ENCODE data around the gene TMIGD3.

TMIGD3 gene

DNA sequence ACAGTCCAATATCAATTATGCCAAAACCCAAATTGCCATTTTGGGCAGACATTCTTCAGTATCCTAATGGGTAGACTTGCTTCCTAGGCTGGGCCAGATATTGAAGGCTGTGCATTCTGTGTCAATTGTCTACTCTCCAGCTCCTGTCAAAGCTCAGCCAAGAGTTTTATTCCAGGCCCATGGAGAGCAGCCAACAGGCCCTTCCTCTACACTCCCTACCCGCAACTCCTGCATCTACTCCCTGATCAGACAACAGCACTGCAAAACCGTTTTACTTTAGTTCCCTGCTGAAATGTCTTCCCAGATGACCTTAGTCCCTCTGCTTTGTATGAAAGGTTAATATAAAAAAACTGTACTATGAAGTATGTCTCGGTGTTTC lies 6.6 kb upstream of the TMIGD3 start:
- in situ Hi-C loops (cut with MboI; ENCODE audit: low sequenced_read_pairs), result no loop called here

GRCh38 chr1:111507411-111508201 lies 4.2 kb upstream of the TMIGD3 start:
- in situ Hi-C loops (cut with MboI; ENCODE audit: low sequenced_read_pairs), result no loop called here

GRCh38 chr1:111506561-111506960 lies 3.1 kb upstream of the TMIGD3 start:
- in situ Hi-C loops (cut with MboI; ENCODE audit: low sequenced_read_pairs), result no loop called here

- in situ Hi-C loops (cut with MboI; ENCODE audit: low sequenced_read_pairs), result no loop called here
Observed at GRCh38 chr1:111505641-111506119, 2.2 kb upstream of the TMIGD3 start.

GRCh38 chr1:111504097-111504496 lies 664 bp upstream of the TMIGD3 start:
- in situ Hi-C loops (cut with MboI; ENCODE audit: low sequenced_read_pairs), result no loop called here

- in situ Hi-C loops (cut with MboI; ENCODE audit: low sequenced_read_pairs), result no loop called here
Observed at GRCh38 chr1:111501645-111502044, 1.8 kb downstream of the TMIGD3 start.

DNA sequence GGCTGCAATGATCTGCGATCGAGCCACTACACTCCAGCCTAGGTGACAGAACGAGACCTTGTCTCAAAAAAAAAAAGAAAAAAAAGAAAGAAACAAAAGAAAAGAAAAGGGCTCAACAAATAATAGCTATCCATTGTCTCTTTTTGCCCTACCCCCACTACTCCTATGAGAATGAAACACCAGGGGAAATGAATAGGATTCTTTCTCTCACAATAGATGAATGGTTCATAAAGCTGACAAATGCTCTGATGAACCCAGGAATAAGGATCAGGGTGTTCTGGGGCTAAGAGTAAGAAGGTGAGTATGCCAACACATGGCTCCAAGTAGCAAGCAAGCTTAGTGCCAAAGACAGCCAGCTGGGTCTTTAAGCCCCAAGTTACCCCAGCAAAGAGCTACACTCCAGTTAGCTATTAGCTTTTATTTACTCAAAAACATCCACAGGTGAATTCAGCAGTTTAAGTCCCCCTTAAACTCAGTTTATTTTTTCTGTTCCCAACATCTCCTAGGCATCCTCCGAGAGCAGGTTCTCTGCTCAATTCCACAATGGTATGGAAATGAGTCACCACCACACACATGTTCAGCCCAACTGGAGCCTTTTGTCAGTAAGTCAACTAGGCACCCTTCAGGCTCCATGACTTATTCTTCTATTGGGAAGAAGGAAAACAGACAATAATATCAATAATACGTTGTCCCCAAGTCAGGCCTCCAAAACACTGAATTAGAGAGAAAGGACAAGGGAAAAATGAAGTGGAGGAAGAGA lies 4.2 kb downstream of the TMIGD3 start:
- in situ Hi-C loops (cut with MboI; ENCODE audit: low sequenced_read_pairs), result loop anchor here (25.0 kb wide), 1 partner anchor 163 kb away; no protein-coding TSS in a partner anchor

- in situ Hi-C loops (cut with MboI; ENCODE audit: low sequenced_read_pairs), result loop anchor here (25.0 kb wide), 1 partner anchor 165 kb away; no protein-coding TSS in a partner anchor
Observed at GRCh38 chr1:111497592-111497991, 5.8 kb downstream of the TMIGD3 start.

DNA sequence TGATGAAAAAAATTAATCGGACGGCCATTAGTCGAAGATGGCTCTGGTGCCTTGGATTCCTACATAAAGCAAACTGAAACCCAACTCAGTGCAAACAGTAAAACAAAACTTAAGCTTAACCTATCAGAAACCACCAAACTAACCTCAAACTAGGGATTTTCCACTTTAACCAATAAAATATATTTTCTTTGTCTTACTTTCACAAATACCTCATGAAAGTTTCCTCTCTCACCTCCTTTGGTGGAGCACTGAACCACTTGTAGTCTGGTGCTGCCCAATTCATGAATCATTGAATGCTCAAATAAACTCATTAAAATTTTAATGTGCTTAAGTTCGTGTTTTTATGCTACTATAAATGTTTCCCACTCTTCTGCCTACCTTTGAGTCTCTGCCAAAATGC lies 7.0 kb downstream of the TMIGD3 start:
- in situ Hi-C loops (cut with MboI; ENCODE audit: low sequenced_read_pairs), result loop anchor here (25.0 kb wide), 1 partner anchor 166 kb away; no protein-coding TSS in a partner anchor

DNA sequence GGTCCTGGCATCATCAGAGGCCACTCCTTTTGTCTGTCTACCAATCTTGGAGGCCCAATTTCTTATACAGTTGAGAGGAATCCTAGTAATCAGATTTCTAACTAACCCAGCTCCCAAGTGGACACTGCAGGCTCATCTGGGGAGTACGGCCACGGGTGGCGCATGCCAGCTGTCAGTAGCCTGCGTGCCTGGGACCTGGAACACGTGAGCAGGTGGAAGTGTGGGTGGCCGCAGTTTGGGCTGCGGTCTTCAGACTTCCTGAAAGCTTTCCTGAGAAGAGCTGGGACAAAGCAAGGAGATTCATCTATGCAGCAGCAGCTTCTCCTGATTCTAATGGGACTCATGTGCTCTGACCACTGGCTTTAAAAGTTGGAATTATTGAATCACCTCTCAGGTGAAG lies 12.4 kb downstream of the TMIGD3 start:
- in situ Hi-C loops (cut with MboI; ENCODE audit: low sequenced_read_pairs), result loop anchor here (25.0 kb wide), 1 partner anchor 171 kb away; no protein-coding TSS in a partner anchor

DNA sequence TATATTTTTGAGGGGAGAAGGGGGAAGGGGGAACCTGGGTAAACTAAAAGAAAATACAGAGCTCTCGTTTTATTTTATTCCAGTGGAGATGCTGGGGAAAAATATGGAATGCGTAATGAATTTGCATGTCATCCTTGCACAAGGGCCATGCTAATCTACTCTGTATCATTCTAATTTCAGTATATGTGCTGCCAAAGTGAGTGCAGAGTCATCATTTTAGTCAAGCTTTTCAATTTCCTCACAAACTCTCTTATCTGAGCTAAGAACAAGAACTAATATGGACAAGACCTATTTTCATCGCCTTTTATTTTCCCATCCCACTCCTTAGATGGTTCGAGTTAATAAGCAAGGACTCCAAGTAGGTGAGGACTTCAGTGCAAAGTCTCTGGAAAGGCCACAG lies 13.2 kb downstream of the TMIGD3 start:
- in situ Hi-C loops (cut with MboI; ENCODE audit: low sequenced_read_pairs), result loop anchor here (25.0 kb wide), 1 partner anchor 172 kb away; no protein-coding TSS in a partner anchor

DNA sequence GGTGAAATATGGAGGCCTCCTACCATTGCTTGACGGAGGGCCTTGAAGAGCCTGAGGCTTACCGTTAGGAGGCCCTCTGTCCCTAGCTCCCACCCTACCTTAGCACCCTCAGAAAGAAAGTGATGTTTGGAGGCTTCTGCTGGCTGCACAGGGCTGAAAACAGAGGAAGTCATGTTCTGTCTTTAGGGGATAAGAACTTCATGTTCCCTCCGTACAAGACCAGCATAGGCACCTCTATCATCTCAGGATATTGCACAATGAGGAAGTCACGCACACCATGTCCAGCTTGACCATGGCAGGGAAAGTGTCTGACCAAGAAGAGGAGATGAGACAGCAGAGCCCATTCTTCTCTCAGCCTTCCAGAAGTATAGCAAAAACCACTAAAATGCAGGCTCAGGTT lies 13.8 kb downstream of the TMIGD3 start:
- in situ Hi-C loops (cut with MboI; ENCODE audit: low sequenced_read_pairs), result loop anchor here (25.0 kb wide), 1 partner anchor 173 kb away; no protein-coding TSS in a partner anchor

DNA sequence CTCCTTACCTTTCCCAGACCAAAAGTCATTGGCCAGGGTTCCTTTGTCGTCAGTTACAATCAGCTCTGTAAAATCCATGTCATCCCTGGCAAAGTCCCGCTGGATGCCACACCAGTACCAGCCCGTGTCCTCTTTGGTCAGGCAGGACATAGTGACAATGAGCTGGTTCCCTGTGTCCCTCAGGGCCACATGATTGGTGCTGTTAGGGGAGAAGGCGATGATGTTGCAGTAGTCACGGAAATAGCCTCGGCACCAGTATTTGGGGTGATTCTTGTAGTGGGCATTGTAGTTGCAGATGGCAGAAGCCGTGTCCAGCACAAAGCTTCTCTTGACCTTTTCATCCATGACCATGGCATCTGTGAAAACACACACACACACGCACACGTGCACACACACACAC lies 14.8 kb downstream of the TMIGD3 start:
- in situ Hi-C loops (cut with MboI; ENCODE audit: low sequenced_read_pairs), result loop anchor here (25.0 kb wide), 1 partner anchor 174 kb away; no protein-coding TSS in a partner anchor

- in situ Hi-C loops (cut with MboI; ENCODE audit: low sequenced_read_pairs), result loop anchor here (25.0 kb wide), 1 partner anchor 175 kb away; no protein-coding TSS in a partner anchor
Observed at GRCh38 chr1:111487133-111487532, 16.3 kb downstream of the TMIGD3 start.

- in situ Hi-C loops (cut with MboI; ENCODE audit: low sequenced_read_pairs), result loop anchor here (25.0 kb wide), 1 partner anchor 176 kb away; no protein-coding TSS in a partner anchor
Observed at GRCh38 chr1:111486431-111486830, 17.0 kb downstream of the TMIGD3 start.

DNA sequence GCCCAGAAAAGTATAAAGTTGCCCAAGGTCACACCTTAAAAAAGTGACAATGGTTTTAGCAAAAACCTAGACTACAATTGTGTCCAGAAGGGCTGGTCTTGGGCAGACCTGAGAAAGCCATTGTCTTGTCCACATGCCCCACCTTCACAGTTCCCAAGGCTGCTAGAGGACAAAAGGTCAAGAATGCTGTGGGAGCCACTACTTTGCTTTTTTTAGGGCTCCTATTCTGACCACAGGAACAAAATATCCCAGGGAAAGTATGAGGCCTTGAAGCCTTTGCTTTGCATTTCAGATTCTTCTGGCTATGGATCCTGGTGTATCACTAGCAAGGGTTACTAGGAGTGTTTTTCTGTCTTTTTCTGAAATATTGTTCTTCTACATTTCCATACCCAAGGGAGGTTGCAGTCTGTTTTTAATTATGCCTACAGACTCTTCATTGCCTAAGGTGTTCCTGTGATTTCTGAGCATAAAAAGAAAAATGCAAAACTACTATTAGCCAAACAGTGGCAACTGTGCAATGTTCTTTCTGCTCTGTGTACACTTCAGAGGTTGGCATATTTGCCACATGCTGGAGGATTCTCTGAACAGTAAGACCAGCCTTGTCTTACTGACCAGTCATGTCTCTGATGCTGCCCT lies 18.9 kb downstream of the TMIGD3 start:
- in situ Hi-C loops (cut with MboI; ENCODE audit: low sequenced_read_pairs), result loop anchor here (25.0 kb wide), 1 partner anchor 178 kb away; no protein-coding TSS in a partner anchor

DNA sequence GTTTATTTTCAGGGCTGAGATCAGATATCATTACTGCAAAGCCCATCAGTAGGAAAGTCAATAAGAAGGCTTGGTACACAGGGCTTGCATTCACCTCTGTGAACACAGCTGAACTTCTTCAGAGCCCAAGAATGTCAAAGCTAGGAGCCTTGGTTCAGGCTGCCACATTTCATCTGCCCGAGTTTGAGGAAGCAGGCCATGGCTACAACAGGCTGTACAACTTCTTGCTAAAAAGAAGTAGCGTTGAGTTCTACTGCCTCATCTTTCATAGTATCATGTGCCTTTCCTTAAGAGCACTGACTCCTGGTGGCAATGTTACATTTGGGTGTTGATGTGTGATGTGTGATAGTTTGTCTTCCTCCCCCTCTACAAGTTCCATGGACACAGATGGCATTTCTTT lies 19.6 kb downstream of the TMIGD3 start:
- in situ Hi-C loops (cut with MboI; ENCODE audit: low sequenced_read_pairs), result loop anchor here (25.0 kb wide), 1 partner anchor 178 kb away; no protein-coding TSS in a partner anchor

- in situ Hi-C loops (cut with MboI; ENCODE audit: low sequenced_read_pairs), result loop anchor here (25.0 kb wide), 1 partner anchor 179 kb away; no protein-coding TSS in a partner anchor
Observed at GRCh38 chr1:111483166-111483565, 20.3 kb downstream of the TMIGD3 start.

GRCh38 chr1:111481387-111482221 lies 21.8 kb downstream of the TMIGD3 start:
- in situ Hi-C loops (cut with MboI; ENCODE audit: low sequenced_read_pairs), result loop anchor here (25.0 kb wide), 1 partner anchor 181 kb away; no protein-coding TSS in a partner anchor

GRCh38 chr1:111480674-111481073 lies 22.8 kb downstream of the TMIGD3 start:
- in situ Hi-C loops (cut with MboI; ENCODE audit: low sequenced_read_pairs), result loop anchor here (25.0 kb wide), 1 partner anchor 182 kb away; no protein-coding TSS in a partner anchor

Measured in hTERT RPE-1 (cell line).